Lower leg skin (tissue), 3 donors: ENCODE data around the gene EHMT1.

Source experiments
- CTCF ChIP-seq, 3 donors: fragments of 450-650 bp; IDR thresholded peaks; one replicate each; pipeline ENCODE4 v1.5.1; 2016; ENCODE audit warnings: antibody characterized with exemption in 3 of 3, mild to moderate bottlenecking in 3 of 3, moderate library complexity in 2 of 3
- POLR2A ChIP-seq, 2 donors: fragments of 450-650 bp; IDR thresholded peaks; one replicate each; pipeline ENCODE4 v1.6.1; 2016 to 2017; ENCODE audit warnings: antibody characterized with exemption in 2 of 2, mild to moderate bottlenecking in 1 of 2, moderate library complexity in 1 of 2

GRCh38 chr9:137697832-137698231, 79.0 kb downstream of the EHMT1 start:
- no peak for TF ChIP-seq CTCF (IDR thresholded peaks at IDR 0.05)
- no peak for TF ChIP-seq POLR2A (IDR thresholded peaks at IDR 0.05)
